Measurements from ENCODE around the gene LIPJ. TPM values are rescaled to one million over a fixed set of nuclear protein-coding genes. Genes with fewer than 3 reads are reported as not detected.

LIPJ gene
- total and polyA plus RNA-seq, 3 experiments from 2014 or later = 0.16 TPM; not detected in 2

- no peaks in the 10 kb centered on the region for H3K9me3 ChIP-seq (ENCODE audit: low read length)
- no peak for DNase-seq
- Mint-ChIP-seq H3K9me3 (peaks cover 0 to 6% (median 0%) of the 10 kb centered on the region in 5 donors), H3K4me1 (no peaks in the 10 kb centered on the region), H3K27me3 (peaks cover 8 to 37% of the 10 kb centered on the region in 2 donors), H3K4me3 (no peak overlapping the region), H3K36me3 (peaks cover 0 to 1% (median 0%) of the 10 kb centered on the region in 3 donors), H3K27ac (no peak overlapping the region)
- H3K4me1 ChIP-seq (ENCODE audit: insufficient read depth, low read length) = no peaks in the 10 kb centered on the region
- H3K4me3 ChIP-seq (ENCODE audit: low read length) = no peak overlapping the region
- H3K27me3 ChIP-seq (ENCODE audit: insufficient read depth, low read length, poor library complexity, severe bottlenecking) = no peaks in the 10 kb centered on the region
- H3K27ac ChIP-seq (ENCODE audit: low read depth, low read length) = no peak overlapping the region
- H3K36me3 ChIP-seq (ENCODE audit: insufficient read depth, low read length) = no peaks in the 10 kb centered on the region
- ChIA-PET CTCF (no interaction called here), POLR2A (no interaction called here)
These were observed 53.6 kb downstream of the LIPJ start for GRCh38 chr10:88640186-88640585.

- H3K27ac Mint-ChIP-seq = no peak overlapping the region
These were observed 55.6 kb downstream of the LIPJ start for GRCh38 chr10:88642209-88642608.

GRCh38 chr10:88642963-88643362 lies 56.4 kb downstream of the LIPJ start:
- Histone ChIP-seq H3K27ac (ENCODE audit: low read depth, low read length) (no peak overlapping the region), H3K4me3 (ENCODE audit: low read length) (no peak overlapping the region), H3K27me3 (ENCODE audit: insufficient read depth, low read length, poor library complexity, severe bottlenecking) (no peaks in the 10 kb centered on the region), H3K36me3 (ENCODE audit: insufficient read depth, low read length) (no peaks in the 10 kb centered on the region), H3K4me1 (ENCODE audit: insufficient read depth, low read length) (no peaks in the 10 kb centered on the region), H3K9me3 (ENCODE audit: low read length) (no peaks in the 10 kb centered on the region)
- Mint-ChIP-seq H3K9me3 (peaks cover 0 to 5% (median 0%) of the 10 kb centered on the region in 5 donors), H3K36me3 (no peaks in the 10 kb centered on the region), H3K27ac (no peak overlapping the region), H3K27me3 (peaks cover under 1 to 30% of the 10 kb centered on the region in 2 donors), H3K4me3 (no peak overlapping the region), H3K4me1 (no peaks in the 10 kb centered on the region)
- ChIA-PET CTCF (no interaction called here), POLR2A (no interaction called here)
- no peak for DNase-seq

More at GRCh38 chr10:88642209-88642608, 55.6 kb downstream of the LIPJ start:
- Histone ChIP-seq H3K4me3 (ENCODE audit: low read length) (no peak overlapping the region), H3K36me3 (ENCODE audit: insufficient read depth, low read length) (no peaks in the 10 kb centered on the region), H3K27me3 (ENCODE audit: insufficient read depth, low read length, poor library complexity, severe bottlenecking) (no peaks in the 10 kb centered on the region), H3K27ac (ENCODE audit: low read depth, low read length) (no peak overlapping the region), H3K9me3 (ENCODE audit: low read length) (no peaks in the 10 kb centered on the region), H3K4me1 (ENCODE audit: insufficient read depth, low read length) (no peaks in the 10 kb centered on the region)
- no peak overlapping the region for H3K4me3 Mint-ChIP-seq
- peaks cover 2 to 32% of the 10 kb centered on the region in 2 donors for H3K27me3 Mint-ChIP-seq
- CTCF ChIA-PET = no interaction called here
- H3K36me3 Mint-ChIP-seq = peaks cover 0 to 1% (median 0%) of the 10 kb centered on the region in 3 donors
- H3K4me1 Mint-ChIP-seq = no peaks in the 10 kb centered on the region
- H3K9me3 Mint-ChIP-seq = peaks cover 0 to 6% (median 0%) of the 10 kb centered on the region in 5 donors
- POLR2A ChIA-PET = no interaction called here
- no peak for DNase-seq

GRCh38 chr10:88647061-88647615 lies 60.6 kb downstream of the LIPJ start:
- ChIA-PET CTCF (no interaction called here), POLR2A (no interaction called here)
- Mint-ChIP-seq H3K4me1 (no peaks in the 10 kb centered on the region), H3K27me3 (peaks cover 0 to 19% of the 10 kb centered on the region in 2 donors), H3K4me3 (no peak overlapping the region), H3K27ac (no peak overlapping the region), H3K9me3 (no peaks in the 10 kb centered on the region), H3K36me3 (no peaks in the 10 kb centered on the region)
- DNase-seq = no peak
- no peaks in the 10 kb centered on the region for H3K36me3 ChIP-seq (ENCODE audit: insufficient read depth, low read length)
- H3K9me3 ChIP-seq (ENCODE audit: low read length) = no peaks in the 10 kb centered on the region
- no peak overlapping the region for H3K27ac ChIP-seq (ENCODE audit: low read depth, low read length)
- no peaks in the 10 kb centered on the region for H3K27me3 ChIP-seq (ENCODE audit: insufficient read depth, low read length, poor library complexity, severe bottlenecking)
- H3K4me3 ChIP-seq (ENCODE audit: low read length) = no peak overlapping the region
- H3K4me1 ChIP-seq (ENCODE audit: insufficient read depth, low read length) = no peaks in the 10 kb centered on the region

GRCh38 chr10:88651101-88651551 lies 64.6 kb downstream of the LIPJ start:
- Histone ChIP-seq H3K4me1 (ENCODE audit: insufficient read depth, low read length) (no peaks in the 10 kb centered on the region), H3K27me3 (ENCODE audit: insufficient read depth, low read length, poor library complexity, severe bottlenecking) (no peaks in the 10 kb centered on the region), H3K4me3 (ENCODE audit: low read length) (no peak overlapping the region), H3K9me3 (ENCODE audit: low read length) (no peaks in the 10 kb centered on the region), H3K27ac (ENCODE audit: low read depth, low read length) (no peak overlapping the region), H3K36me3 (ENCODE audit: insufficient read depth, low read length) (no peaks in the 10 kb centered on the region)
- H3K9me3 Mint-ChIP-seq = no peaks in the 10 kb centered on the region
- H3K27ac Mint-ChIP-seq = no peak overlapping the region
- no peaks in the 10 kb centered on the region for H3K36me3 Mint-ChIP-seq
- POLR2A ChIA-PET = no interaction called here
- DNase-seq = no peak
- peaks cover 3 to 23% of the 10 kb centered on the region in 2 donors for H3K27me3 Mint-ChIP-seq
- no peak overlapping the region for H3K4me3 Mint-ChIP-seq
- CTCF ChIA-PET = no interaction called here
- H3K4me1 Mint-ChIP-seq = no peaks in the 10 kb centered on the region

- Histone ChIP-seq H3K36me3 (ENCODE audit: insufficient read depth, low read length) (no peaks in the 10 kb centered on the region), H3K27ac (ENCODE audit: low read depth, low read length) (no peak overlapping the region), H3K4me3 (ENCODE audit: low read length) (no peak overlapping the region), H3K4me1 (ENCODE audit: insufficient read depth, low read length) (no peaks in the 10 kb centered on the region), H3K27me3 (ENCODE audit: insufficient read depth, low read length, poor library complexity, severe bottlenecking) (no peaks in the 10 kb centered on the region), H3K9me3 (ENCODE audit: low read length) (no peaks in the 10 kb centered on the region)
- Mint-ChIP-seq H3K27ac (no peak overlapping the region), H3K36me3 (no peaks in the 10 kb centered on the region), H3K4me3 (no peak overlapping the region), H3K4me1 (no peaks in the 10 kb centered on the region), H3K9me3 (no peaks in the 10 kb centered on the region), H3K27me3 (peaks cover 3 to 20% of the 10 kb centered on the region in 2 donors)
- ChIA-PET CTCF (no interaction called here), POLR2A (no interaction called here)
- DNase-seq = no peak
These were observed 66.1 kb downstream of the LIPJ start for GRCh38 chr10:88652616-88653015.

Other genes with a start within 250 kb of the LIPJ start
- gene RNLS, start 3.4 kb upstream of the LIPJ start, total RNA-seq = 1 to 10 TPM; 4.6 to 7.0 TPM
- gene RNLS, start 3.4 kb upstream of the LIPJ start, polyA plus RNA-seq = 4.0 TPM
- not detected for gene LIPF, start 77.7 kb downstream of the LIPJ start, total RNA-seq
- gene LIPF, start 77.7 kb downstream of the LIPJ start, polyA plus RNA-seq = not detected
- not detected for gene LIPK, start 119.5 kb downstream of the LIPJ start, total RNA-seq
- not detected for gene LIPK, start 119.5 kb downstream of the LIPJ start, polyA plus RNA-seq
- not detected for gene LIPN, start 173.3 kb downstream of the LIPJ start, total RNA-seq
- gene LIPN, start 173.3 kb downstream of the LIPJ start, polyA plus RNA-seq = not detected
- gene LIPM, start 216.0 kb downstream of the LIPJ start, total RNA-seq = not detected
- gene LIPM, start 216.0 kb downstream of the LIPJ start, polyA plus RNA-seq = not detected

Data from CD8-positive, alpha-beta memory T cell (primary cell).